Immature natural killer cell (primary cell): Measurements from ENCODE around the gene CNKSR2. TPM values are rescaled to one million over a fixed set of nuclear protein-coding genes. Genes with fewer than 3 reads are reported as not detected.

Source experiments
- DNase-seq, 3 donors: peaks; one replicate each; pipeline ENCODE4 v3.0.0; 2022; ENCODE audit warnings: mixed read lengths in 1 of 3
- H3K27ac Mint-ChIP-seq, 6 donors: one replicate each; pipeline ENCODE4 v1.8.0; 2020; ENCODE audit warnings: mixed read lengths in 6 of 6, mild to moderate bottlenecking in 5 of 6, inconsistent platforms in 4 of 6, moderate library complexity in 3 of 6
- H3K27me3 Mint-ChIP-seq, 3 donors: one replicate each; pipeline ENCODE4 v1.8.0; 2020 to 2021; ENCODE audit warnings: low read depth in 3 of 3, mild to moderate bottlenecking in 3 of 3, mixed read lengths in 3 of 3, moderate library complexity in 3 of 3, inconsistent platforms in 1 of 3
- H3K36me3 Mint-ChIP-seq, 3 donors: one replicate each; pipeline ENCODE4 v1.8.0; 2020; ENCODE audit warnings: mixed read lengths in 3 of 3, inconsistent platforms in 2 of 3, mild to moderate bottlenecking in 2 of 3
- H3K4me1 Mint-ChIP-seq, 2 donors: one replicate each; pipeline ENCODE4 v1.8.0; 2020; ENCODE audit warnings: inconsistent platforms in 2 of 2, mild to moderate bottlenecking in 2 of 2, mixed read lengths in 2 of 2, moderate library complexity in 1 of 2
- H3K4me3 Mint-ChIP-seq, 5 donors: one replicate each; pipeline ENCODE4 v1.8.0; 2020; ENCODE audit warnings: mild to moderate bottlenecking in 5 of 5, mixed read lengths in 5 of 5, inconsistent platforms in 3 of 5, moderate library complexity in 3 of 5
- H3K9me3 Mint-ChIP-seq, 6 donors: one replicate each; pipeline ENCODE4 v1.8.0; 2020; ENCODE audit warnings: mild to moderate bottlenecking in 6 of 6, mixed read lengths in 6 of 6, inconsistent platforms in 4 of 6, moderate library complexity in 3 of 6
- polyA plus RNA-seq, 3 donors: library from polyadenylated mRNA; unstranded; fragments of 300-500 nt; fragmentation: Illumina TruSeq; gene quantifications; one replicate each; pipeline ENCODE4 v1.2.3, GENCODE V29; 2021

Gene CNKSR2
- polyA plus RNA-seq, result under 1 TPM in 2 of 3 donors, not detected in 1; 0.34 to 0.78 TPM

- H3K9me3 Mint-ChIP-seq, result peaks cover 0 to 7% (median 0%) of the 10 kb centered on the region in 6 donors
- peak within 1 kb of the TSS in 1 of 6 donors; percentile 11 for H3K27ac Mint-ChIP-seq
- H3K36me3 Mint-ChIP-seq, result no peaks in the 10 kb centered on the region
- peaks cover 0 to 8% of the 10 kb centered on the region in 2 donors for H3K4me1 Mint-ChIP-seq
- peak; percentile 35 to 57 (median 43) for DNase-seq
- peaks cover 2 to 9% (median 2%) of the 10 kb centered on the region in 3 donors for H3K27me3 Mint-ChIP-seq
- H3K4me3 Mint-ChIP-seq, result peak within 1 kb of the TSS; percentile 67 to 84 (median 80)
Observed at GRCh38 chrX:21374163-21374993, at the start of gene CNKSR2. Gene CNKSR2, plus strand, starts transcription at chrX:21374418. Its CDS starts 480 bp downstream, at chrX:21374898.

DNA sequence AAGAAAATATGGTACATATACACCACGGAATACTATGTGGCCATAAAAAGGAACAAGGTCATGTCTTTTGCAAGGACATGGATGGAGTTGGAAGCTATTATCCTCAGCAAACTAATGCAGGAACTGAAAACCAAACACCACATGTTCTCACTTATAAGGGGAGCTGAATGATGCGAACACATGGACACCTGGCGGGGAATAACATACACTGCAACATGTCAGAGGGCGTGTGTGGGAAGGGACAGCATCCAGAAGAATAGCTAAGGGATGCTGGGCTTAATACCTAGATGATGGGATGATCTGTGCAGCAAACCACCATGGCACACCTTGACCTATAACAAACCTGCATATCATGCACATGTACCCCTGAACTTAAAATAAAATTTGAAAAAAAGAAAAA, 19.5 kb upstream of the CNKSR2 start:
- H3K4me3 Mint-ChIP-seq, result no peak overlapping the region
- DNase-seq, result no peak

GRCh38 chrX:21355831-21356230, 18.4 kb upstream of the CNKSR2 start:
- no peak overlapping the region for H3K27ac Mint-ChIP-seq
- H3K4me1 Mint-ChIP-seq, result no peaks in the 10 kb centered on the region
- no peak overlapping the region for H3K4me3 Mint-ChIP-seq
- H3K27me3 Mint-ChIP-seq, result peaks cover 0 to 2% (median 0%) of the 10 kb centered on the region in 3 donors
- no peaks in the 10 kb centered on the region for H3K36me3 Mint-ChIP-seq
- H3K9me3 Mint-ChIP-seq, result peaks cover 2 to 23% (median 6%) of the 10 kb centered on the region in 6 donors
- DNase-seq, result no peak

More for the DNA sequence above, 19.5 kb upstream of the CNKSR2 start:
- H3K9me3 Mint-ChIP-seq, result peaks cover 2 to 30% (median 12%) of the 10 kb centered on the region in 6 donors
- no peak overlapping the region for H3K27ac Mint-ChIP-seq
- H3K4me1 Mint-ChIP-seq, result no peaks in the 10 kb centered on the region
- no peaks in the 10 kb centered on the region for H3K36me3 Mint-ChIP-seq
- H3K27me3 Mint-ChIP-seq, result peaks cover 0 to 2% (median 2%) of the 10 kb centered on the region in 3 donors

DNA sequence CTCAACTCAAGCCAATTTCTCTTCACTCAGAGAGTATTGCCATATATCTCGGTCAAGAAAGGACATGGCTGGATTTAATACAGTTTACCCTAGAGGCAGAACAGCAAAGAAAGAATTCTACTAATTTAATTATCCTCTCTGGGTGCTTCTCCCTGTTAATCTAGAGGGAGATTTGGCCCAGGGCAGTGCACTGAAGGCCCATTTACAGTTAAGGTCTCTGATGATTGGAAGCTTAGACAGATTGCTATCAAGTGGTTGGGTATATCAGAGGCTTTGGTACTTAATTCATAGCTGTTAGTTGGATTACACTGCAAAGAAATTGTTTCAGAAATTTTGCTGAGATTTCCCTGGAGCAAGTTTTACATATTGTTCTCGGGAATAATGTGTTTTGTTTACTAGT, 4.6 kb upstream of the CNKSR2 start:
- H3K4me1 Mint-ChIP-seq, result peaks cover 0 to 5% of the 10 kb centered on the region in 2 donors
- DNase-seq, result no peak
- peaks cover 0 to 2% (median 0%) of the 10 kb centered on the region in 6 donors for H3K9me3 Mint-ChIP-seq
- no peak overlapping the region for H3K27ac Mint-ChIP-seq
- H3K4me3 Mint-ChIP-seq, result no peak overlapping the region
- H3K27me3 Mint-ChIP-seq, result peaks cover 2 to 4% (median 3%) of the 10 kb centered on the region in 3 donors
- H3K36me3 Mint-ChIP-seq, result no peaks in the 10 kb centered on the region

DNA sequence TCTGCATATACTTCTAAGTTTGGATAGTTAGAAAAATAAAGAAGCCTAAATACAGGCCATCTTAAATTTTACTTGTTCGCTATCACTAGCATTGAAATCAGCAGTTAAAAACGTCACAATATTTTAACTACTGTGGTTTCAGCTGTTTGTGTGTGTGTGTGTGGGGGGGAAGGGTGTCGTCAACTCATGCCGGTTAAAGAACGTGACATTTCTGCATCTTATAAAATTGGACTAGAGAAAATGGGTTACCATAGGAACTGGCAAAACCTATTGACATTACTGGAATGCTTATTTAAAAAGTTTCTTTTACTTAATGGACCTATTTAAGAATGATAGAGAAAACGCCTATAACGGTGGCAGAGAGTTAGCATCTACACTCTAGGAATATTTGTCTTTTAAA, 1.2 kb upstream of the CNKSR2 start:
- H3K27me3 Mint-ChIP-seq, result peaks cover 2 to 9% (median 2%) of the 10 kb centered on the region in 3 donors
- no peak for DNase-seq
- no peaks in the 10 kb centered on the region for H3K36me3 Mint-ChIP-seq
- H3K4me3 Mint-ChIP-seq, result peak overlapping the region in 4 of 5 donors; percentile 19 to 58 (median 40)
- H3K27ac Mint-ChIP-seq, result no peak overlapping the region
- H3K4me1 Mint-ChIP-seq, result peaks cover 0 to 8% of the 10 kb centered on the region in 2 donors
- peaks cover 0 to 7% (median 0%) of the 10 kb centered on the region in 6 donors for H3K9me3 Mint-ChIP-seq

GRCh38 chrX:21373637-21374162, 518 bp upstream of the CNKSR2 start:
- DNase-seq, result no peak
- H3K27ac Mint-ChIP-seq, result no peak overlapping the region
- peaks cover 0 to 8% of the 10 kb centered on the region in 2 donors for H3K4me1 Mint-ChIP-seq

GRCh38 chrX:21374994-21375707, 933 bp downstream of the CNKSR2 start:
- peak overlapping the region; percentile 67 to 84 (median 80) for H3K4me3 Mint-ChIP-seq
- H3K27ac Mint-ChIP-seq, result no peak overlapping the region
- peaks cover 4 to 9% (median 4%) of the 10 kb centered on the region in 3 donors for H3K27me3 Mint-ChIP-seq
- no peaks in the 10 kb centered on the region for H3K36me3 Mint-ChIP-seq
- H3K4me1 Mint-ChIP-seq, result peaks cover 0 to 8% of the 10 kb centered on the region in 2 donors
- DNase-seq, result no peak
- peaks cover 0 to 7% (median 0%) of the 10 kb centered on the region in 6 donors for H3K9me3 Mint-ChIP-seq

More at GRCh38 chrX:21373637-21374162, 518 bp upstream of the CNKSR2 start:
- no peaks in the 10 kb centered on the region for H3K36me3 Mint-ChIP-seq
- peaks cover 2 to 9% (median 2%) of the 10 kb centered on the region in 3 donors for H3K27me3 Mint-ChIP-seq
- H3K4me3 Mint-ChIP-seq, result peak overlapping the region; percentile 63 to 79 (median 71)
- peaks cover 0 to 7% (median 0%) of the 10 kb centered on the region in 6 donors for H3K9me3 Mint-ChIP-seq

GRCh38 chrX:21375708-21376009, 1.4 kb downstream of the CNKSR2 start:
- Mint-ChIP-seq H3K4me3 (peak overlapping the region in 4 of 5 donors; percentile 41 to 78 (median 54)), H3K9me3 (peaks cover 0 to 7% (median 0%) of the 10 kb centered on the region in 6 donors), H3K4me1 (peaks cover 0 to 8% of the 10 kb centered on the region in 2 donors), H3K27me3 (peaks cover 4 to 10% (median 4%) of the 10 kb centered on the region in 3 donors), H3K27ac (no peak overlapping the region), H3K36me3 (no peaks in the 10 kb centered on the region)
- no peak for DNase-seq

- Mint-ChIP-seq H3K4me1 (peaks cover 0 to 8% of the 10 kb centered on the region in 2 donors), H3K36me3 (no peaks in the 10 kb centered on the region), H3K27ac (no peak overlapping the region), H3K27me3 (peaks cover 4 to 11% (median 4%) of the 10 kb centered on the region in 3 donors), H3K4me3 (peak overlapping the region in 1 of 5 donors; percentile 27), H3K9me3 (peaks cover 0 to 7% (median 0%) of the 10 kb centered on the region in 6 donors)
- DNase-seq, result no peak
Observed at GRCh38 chrX:21376636-21377035, 2.4 kb downstream of the CNKSR2 start.

DNA sequence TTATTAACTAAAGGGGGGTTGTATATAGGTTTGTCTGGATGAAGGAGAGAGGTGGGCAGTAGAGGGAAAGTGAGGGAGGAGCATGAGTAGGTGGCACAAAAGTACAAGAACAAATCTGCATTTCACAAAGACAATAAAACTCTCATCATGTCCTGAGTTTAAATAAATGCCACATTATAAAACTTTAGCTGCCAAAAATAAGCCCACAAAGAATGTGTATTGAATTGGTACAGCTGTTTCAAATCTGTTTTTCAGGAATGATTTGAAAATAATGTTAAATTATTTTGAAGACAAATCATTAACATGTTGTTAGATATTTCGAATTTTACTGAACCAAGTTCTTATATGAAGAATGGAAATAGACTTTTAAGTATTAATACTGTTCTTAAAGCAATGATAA, 5.8 kb downstream of the CNKSR2 start:
- no peak overlapping the region for H3K27ac Mint-ChIP-seq
- H3K4me3 Mint-ChIP-seq, result no peak overlapping the region
- no peak for DNase-seq
- peaks cover 0 to 3% of the 10 kb centered on the region in 2 donors for H3K4me1 Mint-ChIP-seq
- H3K27me3 Mint-ChIP-seq, result peaks cover 3 to 7% (median 4%) of the 10 kb centered on the region in 3 donors
- peaks cover 0 to 7% (median 0%) of the 10 kb centered on the region in 6 donors for H3K9me3 Mint-ChIP-seq
- no peaks in the 10 kb centered on the region for H3K36me3 Mint-ChIP-seq

DNA sequence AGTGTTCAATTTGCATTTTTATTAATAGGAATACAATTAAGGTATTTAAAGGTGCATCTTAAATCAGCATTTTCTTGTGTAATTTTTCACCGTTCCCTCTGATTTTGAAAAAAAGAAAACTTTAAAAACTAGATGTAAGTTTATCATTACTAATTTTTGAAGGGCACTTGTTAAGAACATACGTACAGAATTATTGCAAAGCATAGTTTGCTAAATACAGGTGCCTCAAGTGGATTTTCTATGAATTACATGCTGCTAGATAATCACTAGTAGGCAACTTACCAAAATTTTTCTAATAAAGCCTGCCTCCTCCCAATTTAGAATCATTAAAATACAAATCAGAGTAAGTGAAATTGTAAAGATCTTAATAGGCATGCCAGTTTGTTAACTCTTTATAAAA, 8.5 kb downstream of the CNKSR2 start:
- DNase-seq, result no peak
- Mint-ChIP-seq H3K27ac (no peak overlapping the region), H3K4me3 (no peak overlapping the region), H3K36me3 (no peaks in the 10 kb centered on the region), H3K27me3 (peaks cover 1 to 3% (median 2%) of the 10 kb centered on the region in 3 donors), H3K9me3 (no peaks in the 10 kb centered on the region), H3K4me1 (no peaks in the 10 kb centered on the region)

DNA sequence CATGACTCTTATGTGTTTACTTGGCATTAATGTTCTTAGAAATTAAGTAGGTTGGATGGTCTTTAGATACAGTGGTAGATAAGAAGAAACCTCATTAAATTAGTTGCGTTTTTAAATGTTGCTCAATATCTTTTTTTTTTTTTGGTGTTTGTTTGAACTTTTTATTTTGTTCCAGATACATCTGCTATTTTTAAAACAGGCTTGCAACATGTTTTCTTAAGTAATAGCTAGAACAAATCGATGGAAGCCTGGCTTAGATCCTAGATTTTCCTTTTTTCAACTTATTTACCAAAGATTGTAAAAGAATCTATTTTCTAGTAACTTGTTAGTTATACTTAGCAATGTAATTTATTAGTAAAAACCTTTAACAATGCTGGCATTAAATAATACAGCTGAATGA, 9.3 kb downstream of the CNKSR2 start:
- Mint-ChIP-seq H3K27ac (no peak overlapping the region), H3K9me3 (no peaks in the 10 kb centered on the region), H3K4me1 (no peaks in the 10 kb centered on the region), H3K36me3 (no peaks in the 10 kb centered on the region), H3K4me3 (no peak overlapping the region), H3K27me3 (peaks cover 1 to 3% (median 2%) of the 10 kb centered on the region in 3 donors)
- no peak for DNase-seq

DNA sequence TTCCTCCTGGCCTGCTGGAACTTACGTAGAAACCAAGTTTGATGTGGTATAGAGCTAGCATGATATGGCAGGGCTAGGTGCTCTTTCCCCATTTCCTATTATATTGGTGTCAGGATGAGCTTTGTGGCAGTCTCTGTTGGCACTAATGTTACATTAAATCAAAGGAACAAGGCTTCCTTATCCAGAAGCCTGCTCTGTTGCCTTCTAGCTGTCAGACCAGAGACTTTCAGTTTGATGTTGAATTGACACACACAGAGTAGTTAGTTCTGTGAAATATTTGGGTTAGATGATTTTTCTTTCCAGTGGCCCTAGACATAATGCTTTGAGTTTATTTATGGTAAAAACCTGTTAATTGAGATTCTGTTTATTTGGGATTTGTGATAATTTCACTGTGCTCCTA, 10.0 kb downstream of the CNKSR2 start:
- Mint-ChIP-seq H3K27ac (no peak overlapping the region), H3K9me3 (no peaks in the 10 kb centered on the region), H3K36me3 (no peaks in the 10 kb centered on the region), H3K27me3 (peaks cover 1 to 3% (median 2%) of the 10 kb centered on the region in 3 donors), H3K4me1 (no peaks in the 10 kb centered on the region), H3K4me3 (no peak overlapping the region)
- no peak for DNase-seq
